ENCODE data around the gene EHD4.

The EHD4 gene

GRCh38 chr15:41937568-41937923 is 34.8 kb downstream of the EHD4 start:
- DNase-seq, result no peak

GRCh38 chr15:41936649-41937567 is 35.4 kb downstream of the EHD4 start:
- DNase-seq, result peak in 14 of 58 donors; percentile 6 to 48 (median 16)

- no peak for DNase-seq
These were observed 36.2 kb downstream of the EHD4 start for GRCh38 chr15:41936155-41936554.

GRCh38 chr15:41935566-41936020 is 36.8 kb downstream of the EHD4 start:
- no peak for DNase-seq

GRCh38 chr15:41934843-41935242 is 37.5 kb downstream of the EHD4 start:
- DNase-seq, result no peak

GRCh38 chr15:41933771-41934170 is 38.6 kb downstream of the EHD4 start:
- DNase-seq, result no peak

GRCh38 chr15:41933326-41933725 is 39.0 kb downstream of the EHD4 start:
- DNase-seq, result no peak

GRCh38 chr15:41932511-41933289 is 39.7 kb downstream of the EHD4 start:
- DNase-seq, result no peak

GRCh38 chr15:41932101-41932500 is 40.3 kb downstream of the EHD4 start:
- no peak for DNase-seq

GRCh38 chr15:41930867-41931222 is 41.5 kb downstream of the EHD4 start:
- DNase-seq, result no peak

GRCh38 chr15:41930221-41930866 is 42.0 kb downstream of the EHD4 start:
- DNase-seq, result peak in 4 of 58 donors; percentile 12 to 39 (median 16)

- DNase-seq, result peak in 14 of 58 donors; percentile 5 to 38 (median 20)
These were observed 43.4 kb downstream of the EHD4 start for GRCh38 chr15:41928637-41929620.

GRCh38 chr15:41928100-41928499 is 44.3 kb downstream of the EHD4 start:
- no peak for DNase-seq

- DNase-seq, result no peak
These were observed 44.8 kb downstream of the EHD4 start for GRCh38 chr15:41927536-41927935.

- DNase-seq, result no peak
These were observed 45.9 kb downstream of the EHD4 start for GRCh38 chr15:41926185-41927056.

- DNase-seq, result no peak
These were observed 47.2 kb downstream of the EHD4 start for GRCh38 chr15:41925086-41925608.

GRCh38 chr15:41923401-41923997 is 48.9 kb downstream of the EHD4 start:
- no peak for DNase-seq

- DNase-seq, result no peak
These were observed 50.0 kb downstream of the EHD4 start for GRCh38 chr15:41922353-41922752.

- no peak for DNase-seq
These were observed 50.7 kb downstream of the EHD4 start for GRCh38 chr15:41921639-41922038.
